ENCODE measurements around the gene ATP8B1. TPM values are rescaled to one million over a fixed set of nuclear protein-coding genes. Genes with fewer than 3 reads are reported as not detected.

Gene ATP8B1
- polyA plus RNA-seq, 3 donors = 0.02 to 0.11 (median 0.03) TPM

DNA sequence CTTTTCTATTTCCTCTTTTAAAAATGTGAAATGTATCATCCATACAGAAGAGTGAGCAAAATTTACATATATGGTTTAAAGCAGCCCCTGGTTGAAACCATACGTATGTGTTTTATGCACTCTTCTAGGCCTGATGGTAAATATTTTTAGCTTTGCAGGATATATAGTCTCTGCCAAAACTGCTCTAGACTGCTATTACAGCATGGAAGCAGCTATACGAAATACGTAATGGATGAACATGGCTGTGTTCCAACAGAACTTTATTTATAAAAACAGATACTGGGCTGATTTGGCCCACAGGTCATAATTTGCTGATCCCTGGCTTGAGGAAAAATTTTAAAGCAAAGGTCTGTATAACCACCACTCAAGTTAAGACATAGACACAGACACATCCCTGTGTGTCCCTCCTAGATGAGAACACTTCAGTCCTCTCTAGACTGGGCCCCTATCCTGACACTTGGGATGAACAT is 42.5 kb upstream of the ATP8B1 start:
- H4K20me1 ChIP-seq (ENCODE audit: insufficient read depth, low read length) = no peaks in the 10 kb centered on the region
- no peaks in the 10 kb centered on the region for H3K4me1 Mint-ChIP-seq
- TF ChIP-seq, protein P1, sequence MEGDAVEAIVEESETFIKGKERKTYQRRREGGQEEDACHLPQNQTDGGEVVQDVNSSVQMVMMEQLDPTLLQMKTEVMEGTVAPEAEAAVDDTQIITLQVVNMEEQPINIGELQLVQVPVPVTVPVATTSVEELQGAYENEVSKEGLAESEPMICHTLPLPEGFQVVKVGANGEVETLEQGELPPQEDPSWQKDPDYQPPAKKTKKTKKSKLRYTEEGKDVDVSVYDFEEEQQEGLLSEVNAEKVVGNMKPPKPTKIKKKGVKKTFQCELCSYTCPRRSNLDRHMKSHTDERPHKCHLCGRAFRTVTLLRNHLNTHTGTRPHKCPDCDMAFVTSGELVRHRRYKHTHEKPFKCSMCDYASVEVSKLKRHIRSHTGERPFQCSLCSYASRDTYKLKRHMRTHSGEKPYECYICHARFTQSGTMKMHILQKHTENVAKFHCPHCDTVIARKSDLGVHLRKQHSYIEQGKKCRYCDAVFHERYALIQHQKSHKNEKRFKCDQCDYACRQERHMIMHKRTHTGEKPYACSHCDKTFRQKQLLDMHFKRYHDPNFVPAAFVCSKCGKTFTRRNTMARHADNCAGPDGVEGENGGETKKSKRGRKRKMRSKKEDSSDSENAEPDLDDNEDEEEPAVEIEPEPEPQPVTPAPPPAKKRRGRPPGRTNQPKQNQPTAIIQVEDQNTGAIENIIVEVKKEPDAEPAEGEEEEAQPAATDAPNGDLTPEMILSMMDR (IDR thresholded peaks at IDR 0.05) = no peak
- intact Hi-C loops (cut with micrococcal nuclease) = no loop called here
- H3K9me3 ChIP-seq (replicated peaks in 1 of 2; ENCODE audit: control insufficient read depth in 1 of 2, insufficient read depth in 1 of 2, low read length in 2 of 2) = no peaks in the 10 kb centered on the region
- H3K9me3 Mint-ChIP-seq = peaks cover 0 to 8% (median 0%) of the 10 kb centered on the region in 7 donors
- no peak overlapping the region for H3K4me3 ChIP-seq (replicated peaks in 1 of 3; ENCODE audit: low read depth in 2 of 3, low read length in 3 of 3)
- H3K79me2 ChIP-seq (ENCODE audit: insufficient read depth, low read length) = no peaks in the 10 kb centered on the region
- H3K36me3 ChIP-seq (replicated peaks in 1 of 2; ENCODE audit: control insufficient read depth in 1 of 2, insufficient read depth in 2 of 2, low read length in 2 of 2) = no peaks in the 10 kb centered on the region
- H3K27me3 Mint-ChIP-seq (ENCODE audit: low read depth in 3 of 3) = peaks cover 2 to 8% (median 6%) of the 10 kb centered on the region in 3 donors
- H3K27ac Mint-ChIP-seq = no peak overlapping the region
- H3K4me3 Mint-ChIP-seq = no peak overlapping the region
- H3K4me1 ChIP-seq (ENCODE audit: control insufficient read depth in 1 of 2, insufficient read depth in 2 of 2, low read length in 2 of 2) = no peaks in the 10 kb centered on the region
- no peak overlapping the region for H3K4me2 ChIP-seq (replicated peaks; ENCODE audit: extremely low read depth, low read length, poor library complexity, severe bottlenecking)
- H3K27ac ChIP-seq (ENCODE audit: low read depth in 1 of 2, low read length in 2 of 2) = no peak overlapping the region
- WGBS (ENCODE audit: insufficient coverage) = 100% methylated on average over 3 of the region's 3 CpGs
- H2AFZ ChIP-seq (ENCODE audit: insufficient read depth, low read depth, low read length, poor library complexity, severe bottlenecking) = no peak overlapping the region
- DNase-seq = no peak
- no peaks in the 10 kb centered on the region for H3K36me3 Mint-ChIP-seq
- no peak overlapping the region for H3K9ac ChIP-seq (ENCODE audit: insufficient read depth, low read length, poor library complexity, severe bottlenecking)
- no peaks in the 10 kb centered on the region for H3K27me3 ChIP-seq (ENCODE audit: control insufficient read depth in 2 of 2, insufficient read depth in 2 of 2, low read length in 2 of 2)

DNA sequence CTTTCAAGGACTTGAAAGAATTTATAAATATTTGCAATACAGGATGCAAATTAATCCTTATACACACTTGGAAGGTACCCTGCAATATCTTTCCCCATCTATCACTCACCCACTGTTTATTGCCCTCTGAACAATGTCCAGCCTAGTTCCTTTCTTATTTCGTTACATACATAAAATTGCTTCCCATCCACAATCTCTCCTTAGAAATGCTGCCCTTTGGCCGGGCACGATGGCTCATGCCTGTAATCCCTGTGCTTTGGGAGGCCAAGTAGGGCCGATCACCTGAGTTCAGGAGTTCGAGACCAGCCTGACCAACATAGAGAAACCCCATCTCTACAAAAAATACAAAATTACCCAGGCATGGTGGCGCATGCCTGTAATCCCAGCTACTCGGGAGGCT is 41.2 kb upstream of the ATP8B1 start:
- intact Hi-C loops (cut with micrococcal nuclease) = no loop called here
- Mint-ChIP-seq H3K4me3 (no peak overlapping the region), H3K36me3 (no peaks in the 10 kb centered on the region), H3K4me1 (no peaks in the 10 kb centered on the region), H3K9me3 (peaks cover 0 to 5% (median 0%) of the 10 kb centered on the region in 7 donors), H3K27ac (no peak overlapping the region), H3K27me3 (ENCODE audit: low read depth in 3 of 3) (peaks cover 2 to 7% (median 6%) of the 10 kb centered on the region in 3 donors)
- no peak for DNase-seq
- Histone ChIP-seq H3K79me2 (ENCODE audit: insufficient read depth, low read length) (no peaks in the 10 kb centered on the region), H3K9ac (ENCODE audit: insufficient read depth, low read length, poor library complexity, severe bottlenecking) (no peak overlapping the region), H2AFZ (ENCODE audit: insufficient read depth, low read depth, low read length, poor library complexity, severe bottlenecking) (no peak overlapping the region), H3K4me1 (ENCODE audit: control insufficient read depth in 1 of 2, insufficient read depth in 2 of 2, low read length in 2 of 2) (no peaks in the 10 kb centered on the region), H3K4me3 (replicated peaks in 1 of 3; ENCODE audit: low read depth in 2 of 3, low read length in 3 of 3) (no peak overlapping the region), H3K27ac (ENCODE audit: low read depth in 1 of 2, low read length in 2 of 2) (no peak overlapping the region), H4K20me1 (ENCODE audit: insufficient read depth, low read length) (no peaks in the 10 kb centered on the region), H3K27me3 (ENCODE audit: control insufficient read depth in 2 of 2, insufficient read depth in 2 of 2, low read length in 2 of 2) (no peaks in the 10 kb centered on the region), H3K36me3 (replicated peaks in 1 of 2; ENCODE audit: control insufficient read depth in 1 of 2, insufficient read depth in 2 of 2, low read length in 2 of 2) (no peaks in the 10 kb centered on the region), H3K9me3 (replicated peaks in 1 of 2; ENCODE audit: control insufficient read depth in 1 of 2, insufficient read depth in 1 of 2, low read length in 2 of 2) (no peaks in the 10 kb centered on the region), H3K4me2 (replicated peaks; ENCODE audit: extremely low read depth, low read length, poor library complexity, severe bottlenecking) (no peak overlapping the region)
- TF ChIP-seq, protein P1 (IDR thresholded peaks at IDR 0.05) = no peak
- WGBS (ENCODE audit: insufficient coverage) = 95% methylated on average over 4 of the region's 7 CpGs

Measured in CD14-positive monocyte (primary cell).